Measurements from ENCODE around the gene NETO2.

NETO2 gene

DNA sequence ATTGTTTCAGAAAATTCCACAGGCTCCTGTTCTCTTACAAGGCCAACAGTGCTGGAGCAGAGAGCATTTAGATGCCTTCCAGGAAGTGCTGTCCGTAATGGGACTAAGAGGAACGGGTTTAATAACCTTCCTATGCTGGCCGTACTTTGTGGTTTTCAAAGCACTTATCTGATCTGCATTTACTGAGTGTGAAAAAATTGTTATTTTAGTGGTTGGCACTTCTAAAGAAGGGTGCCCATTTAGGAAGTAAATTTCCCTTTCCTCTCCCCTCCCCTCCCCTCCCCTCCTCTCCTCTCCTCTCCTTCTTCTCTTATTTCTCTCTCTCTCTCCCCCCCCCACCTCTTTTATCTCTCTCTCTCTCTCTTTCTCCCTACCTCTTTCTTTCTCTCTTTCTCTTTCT is 98.3 kb downstream of the NETO2 start:
- Histone ChIP-seq H3K27me3 (no peaks in the 10 kb centered on the region), H3K9me3 (no peaks in the 10 kb centered on the region), H3K36me3 (no peaks in the 10 kb centered on the region), H3K4me1 (no peaks in the 10 kb centered on the region), H3K4me3 (ENCODE audit: low read depth, low read length) (no peak overlapping the region)
- no peak for DNase-seq
- TF ChIP-seq, protein P1, sequence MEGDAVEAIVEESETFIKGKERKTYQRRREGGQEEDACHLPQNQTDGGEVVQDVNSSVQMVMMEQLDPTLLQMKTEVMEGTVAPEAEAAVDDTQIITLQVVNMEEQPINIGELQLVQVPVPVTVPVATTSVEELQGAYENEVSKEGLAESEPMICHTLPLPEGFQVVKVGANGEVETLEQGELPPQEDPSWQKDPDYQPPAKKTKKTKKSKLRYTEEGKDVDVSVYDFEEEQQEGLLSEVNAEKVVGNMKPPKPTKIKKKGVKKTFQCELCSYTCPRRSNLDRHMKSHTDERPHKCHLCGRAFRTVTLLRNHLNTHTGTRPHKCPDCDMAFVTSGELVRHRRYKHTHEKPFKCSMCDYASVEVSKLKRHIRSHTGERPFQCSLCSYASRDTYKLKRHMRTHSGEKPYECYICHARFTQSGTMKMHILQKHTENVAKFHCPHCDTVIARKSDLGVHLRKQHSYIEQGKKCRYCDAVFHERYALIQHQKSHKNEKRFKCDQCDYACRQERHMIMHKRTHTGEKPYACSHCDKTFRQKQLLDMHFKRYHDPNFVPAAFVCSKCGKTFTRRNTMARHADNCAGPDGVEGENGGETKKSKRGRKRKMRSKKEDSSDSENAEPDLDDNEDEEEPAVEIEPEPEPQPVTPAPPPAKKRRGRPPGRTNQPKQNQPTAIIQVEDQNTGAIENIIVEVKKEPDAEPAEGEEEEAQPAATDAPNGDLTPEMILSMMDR (IDR thresholded peaks at IDR 0.05; ENCODE audit: low read depth, low read length): no peak

DNA sequence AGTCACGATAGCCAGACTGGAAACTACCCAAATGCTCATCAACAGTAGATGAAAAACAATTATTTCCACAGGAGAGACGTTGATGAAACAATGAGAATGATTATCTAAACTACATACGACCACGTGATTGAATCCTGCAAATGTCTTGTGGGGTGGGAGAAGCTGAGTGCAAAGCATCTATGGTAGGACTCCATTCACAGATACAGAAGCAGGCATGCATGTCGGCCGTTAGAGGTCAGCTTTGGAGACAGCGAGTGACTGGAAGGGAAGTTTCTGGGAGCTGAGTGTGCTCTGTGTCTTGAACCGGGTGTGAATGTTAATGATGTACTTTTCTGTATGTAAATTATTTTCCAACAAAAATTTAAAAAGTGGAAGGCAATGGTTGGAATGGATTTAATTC is 98.7 kb downstream of the NETO2 start:
- no peak overlapping the region for H3K4me3 ChIP-seq (ENCODE audit: low read depth, low read length)
- H3K36me3 ChIP-seq: no peaks in the 10 kb centered on the region
- TF ChIP-seq, protein P1 (IDR thresholded peaks at IDR 0.05; ENCODE audit: low read depth, low read length): no peak
- H3K4me1 ChIP-seq: no peaks in the 10 kb centered on the region
- DNase-seq: no peak
- H3K9me3 ChIP-seq: no peaks in the 10 kb centered on the region
- no peaks in the 10 kb centered on the region for H3K27me3 ChIP-seq

DNA sequence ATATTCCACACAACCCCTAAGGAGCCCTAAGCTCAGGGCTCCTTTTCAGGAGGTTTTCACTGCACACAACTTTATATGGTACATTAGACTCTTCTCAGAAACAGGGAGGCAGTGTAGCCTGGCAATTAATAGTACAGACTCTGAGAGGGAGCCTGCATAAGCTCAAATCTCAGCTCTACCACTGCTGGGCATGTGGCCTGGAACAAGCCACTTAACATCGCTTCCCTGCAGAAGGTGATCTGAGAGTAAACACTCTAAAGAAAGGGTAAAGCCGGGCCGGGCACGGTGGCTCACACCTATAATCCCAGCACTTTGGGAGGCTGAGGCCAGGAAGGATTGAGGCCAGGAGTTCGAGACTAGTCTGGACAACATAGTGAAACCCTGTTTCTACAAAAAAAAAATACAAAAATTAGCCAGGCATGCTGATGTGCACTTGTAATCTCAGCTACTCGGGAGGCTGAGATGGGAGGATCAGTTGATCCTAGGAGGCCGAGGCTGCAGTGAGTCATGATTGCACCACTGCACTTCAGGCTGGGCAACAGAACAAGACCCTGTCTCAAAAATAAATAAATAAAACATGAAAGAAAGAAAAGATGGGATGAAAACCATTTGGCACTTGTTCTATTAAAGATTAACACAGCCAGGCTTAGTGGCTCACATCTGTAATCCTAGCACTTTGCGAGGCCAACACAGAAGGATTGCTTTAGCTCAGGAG is 99.6 kb downstream of the NETO2 start:
- no peaks in the 10 kb centered on the region for H3K27me3 ChIP-seq
- DNase-seq: no peak
- no peak overlapping the region for H3K4me3 ChIP-seq (ENCODE audit: low read depth, low read length)
- no peaks in the 10 kb centered on the region for H3K9me3 ChIP-seq
- H3K4me1 ChIP-seq: no peaks in the 10 kb centered on the region
- TF ChIP-seq, protein P1 (IDR thresholded peaks at IDR 0.05; ENCODE audit: low read depth, low read length): no peak
- H3K36me3 ChIP-seq: no peaks in the 10 kb centered on the region

DNA sequence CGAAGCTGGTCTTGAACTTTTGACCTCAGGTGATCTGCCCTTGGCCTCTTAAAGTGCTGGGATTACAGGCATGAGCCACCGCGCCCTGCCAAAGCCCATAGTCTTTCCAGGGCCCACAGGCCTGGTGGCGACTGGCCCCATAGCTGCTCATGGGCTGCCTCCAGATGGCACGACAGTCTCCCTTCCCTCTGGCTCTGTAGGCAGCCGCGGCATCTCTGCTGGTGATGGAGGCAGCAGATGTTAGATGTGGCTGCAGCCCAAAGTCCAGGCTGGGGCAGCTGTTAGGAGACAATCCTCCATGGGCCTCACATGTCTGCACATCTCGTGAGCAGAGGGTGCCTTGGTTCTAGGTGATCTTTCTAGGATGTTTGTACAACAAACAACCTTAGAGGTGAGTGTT is 100.5 kb downstream of the NETO2 start:
- Histone ChIP-seq H3K4me1 (no peaks in the 10 kb centered on the region), H3K9me3 (no peaks in the 10 kb centered on the region; the same call in 1 of the 2 replicates), H3K4me3 (ENCODE audit: low read depth, low read length) (no peak overlapping the region), H3K36me3 (no peaks in the 10 kb centered on the region), H3K27me3 (no peaks in the 10 kb centered on the region)
- no peak for DNase-seq
- TF ChIP-seq, protein P1 (IDR thresholded peaks at IDR 0.05; ENCODE audit: low read depth, low read length): no peak

DNA sequence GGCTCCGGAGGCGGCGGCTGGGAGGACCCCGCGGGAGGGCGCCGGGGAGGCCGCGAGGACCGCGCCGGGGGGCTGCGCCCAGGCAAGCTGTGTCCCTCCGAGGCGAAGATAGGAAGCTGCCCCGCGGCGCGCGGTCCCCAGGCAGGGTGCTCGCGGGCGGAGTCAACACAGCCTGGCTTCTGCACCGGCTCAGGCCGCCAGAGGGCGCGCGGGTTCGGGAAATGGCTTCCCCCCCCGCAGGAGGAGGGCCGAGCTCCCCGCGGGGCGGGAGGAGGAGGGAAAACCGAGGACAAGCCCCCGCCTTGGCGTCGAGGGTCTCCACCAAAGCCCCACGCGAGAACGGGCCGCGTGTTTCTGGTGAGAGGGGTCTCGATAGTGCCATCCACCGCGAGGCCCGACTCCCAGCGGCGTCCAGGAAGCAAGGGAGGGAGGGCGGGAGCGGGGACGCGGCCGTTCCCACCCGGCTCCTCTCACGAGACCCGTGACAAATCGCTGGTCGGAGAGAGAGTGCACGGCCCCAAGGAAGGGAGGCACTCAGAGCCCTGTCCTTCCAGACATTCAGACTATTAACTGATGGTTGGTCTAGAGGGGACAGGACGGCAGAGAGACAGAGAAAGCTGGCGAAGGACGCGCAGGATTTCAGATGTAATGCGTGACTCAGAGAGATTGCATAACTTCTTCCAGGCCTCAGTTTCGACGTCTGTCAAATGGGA is 105.8 kb downstream of the NETO2 start:
- DNase-seq: peak; percentile 91
- TF ChIP-seq, protein P1 (IDR thresholded peaks at IDR 0.05; ENCODE audit: low read depth, low read length): peak; percentile 83
- peak overlapping the region; percentile 59 for H3K4me3 ChIP-seq (ENCODE audit: low read depth, low read length)
- no peaks in the 10 kb centered on the region; the same call in 1 of the 2 replicates for H3K9me3 ChIP-seq
- no peaks in the 10 kb centered on the region for H3K36me3 ChIP-seq
- H3K27me3 ChIP-seq: no peaks in the 10 kb centered on the region
- no peaks in the 10 kb centered on the region for H3K4me1 ChIP-seq

DNA sequence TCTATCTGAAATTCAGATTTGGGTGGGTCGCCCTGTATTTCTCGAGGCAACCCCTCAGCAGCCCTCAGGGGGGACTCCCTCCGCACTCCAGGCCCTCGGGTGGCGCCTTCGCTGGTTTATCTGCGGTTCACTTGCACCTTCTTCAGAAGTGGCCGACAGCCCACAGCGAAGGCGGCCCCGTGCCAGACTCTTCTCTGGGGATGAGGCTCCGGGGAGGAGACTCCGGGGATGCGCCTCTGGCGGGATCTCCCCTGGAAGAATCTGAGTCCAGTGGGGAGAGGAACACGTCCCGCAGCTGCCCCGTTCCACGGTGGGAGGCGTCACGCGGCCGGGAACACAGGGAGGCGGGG is 106.4 kb downstream of the NETO2 start:
- TF ChIP-seq, protein P1 (IDR thresholded peaks at IDR 0.05; ENCODE audit: low read depth, low read length): no peak

More for the DNA sequence above, 106.4 kb downstream of the NETO2 start:
- Histone ChIP-seq H3K36me3 (no peaks in the 10 kb centered on the region), H3K4me3 (ENCODE audit: low read depth, low read length) (peak overlapping the region; percentile 59), H3K4me1 (no peaks in the 10 kb centered on the region), H3K9me3 (no peaks in the 10 kb centered on the region; the same call in 1 of the 2 replicates), H3K27me3 (no peaks in the 10 kb centered on the region)
- peak; percentile 34 for DNase-seq

Measured in BE2C (cell line).